ENCODE data around the gene COL4A4.

- TF ChIP-seq, protein P1, sequence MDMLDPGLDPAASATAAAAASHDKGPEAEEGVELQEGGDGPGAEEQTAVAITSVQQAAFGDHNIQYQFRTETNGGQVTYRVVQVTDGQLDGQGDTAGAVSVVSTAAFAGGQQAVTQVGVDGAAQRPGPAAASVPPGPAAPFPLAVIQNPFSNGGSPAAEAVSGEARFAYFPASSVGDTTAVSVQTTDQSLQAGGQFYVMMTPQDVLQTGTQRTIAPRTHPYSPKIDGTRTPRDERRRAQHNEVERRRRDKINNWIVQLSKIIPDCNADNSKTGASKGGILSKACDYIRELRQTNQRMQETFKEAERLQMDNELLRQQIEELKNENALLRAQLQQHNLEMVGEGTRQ (CRISPR knock-in tag; IDR thresholded peaks at IDR 0.05) = no peak
- no peak for TF ChIP-seq SOX15 (CRISPR knock-in tag; IDR thresholded peaks at IDR 0.05)
- no peak for TF ChIP-seq PREB (CRISPR knock-in tag; IDR thresholded peaks at IDR 0.05; ENCODE audit: borderline replicate concordance)
- TF ChIP-seq, protein P2, sequence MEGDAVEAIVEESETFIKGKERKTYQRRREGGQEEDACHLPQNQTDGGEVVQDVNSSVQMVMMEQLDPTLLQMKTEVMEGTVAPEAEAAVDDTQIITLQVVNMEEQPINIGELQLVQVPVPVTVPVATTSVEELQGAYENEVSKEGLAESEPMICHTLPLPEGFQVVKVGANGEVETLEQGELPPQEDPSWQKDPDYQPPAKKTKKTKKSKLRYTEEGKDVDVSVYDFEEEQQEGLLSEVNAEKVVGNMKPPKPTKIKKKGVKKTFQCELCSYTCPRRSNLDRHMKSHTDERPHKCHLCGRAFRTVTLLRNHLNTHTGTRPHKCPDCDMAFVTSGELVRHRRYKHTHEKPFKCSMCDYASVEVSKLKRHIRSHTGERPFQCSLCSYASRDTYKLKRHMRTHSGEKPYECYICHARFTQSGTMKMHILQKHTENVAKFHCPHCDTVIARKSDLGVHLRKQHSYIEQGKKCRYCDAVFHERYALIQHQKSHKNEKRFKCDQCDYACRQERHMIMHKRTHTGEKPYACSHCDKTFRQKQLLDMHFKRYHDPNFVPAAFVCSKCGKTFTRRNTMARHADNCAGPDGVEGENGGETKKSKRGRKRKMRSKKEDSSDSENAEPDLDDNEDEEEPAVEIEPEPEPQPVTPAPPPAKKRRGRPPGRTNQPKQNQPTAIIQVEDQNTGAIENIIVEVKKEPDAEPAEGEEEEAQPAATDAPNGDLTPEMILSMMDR (IDR thresholded peaks at IDR 0.05) = no peak
- no peak for TF ChIP-seq NFE2L1 (CRISPR knock-in tag; IDR thresholded peaks at IDR 0.05)
- TF ChIP-seq NR2C2 (CRISPR knock-in tag; IDR thresholded peaks at IDR 0.05) = no peak
- no peak for TF ChIP-seq MAX (CRISPR knock-in tag; IDR thresholded peaks at IDR 0.05)
- TF ChIP-seq, protein P3, sequence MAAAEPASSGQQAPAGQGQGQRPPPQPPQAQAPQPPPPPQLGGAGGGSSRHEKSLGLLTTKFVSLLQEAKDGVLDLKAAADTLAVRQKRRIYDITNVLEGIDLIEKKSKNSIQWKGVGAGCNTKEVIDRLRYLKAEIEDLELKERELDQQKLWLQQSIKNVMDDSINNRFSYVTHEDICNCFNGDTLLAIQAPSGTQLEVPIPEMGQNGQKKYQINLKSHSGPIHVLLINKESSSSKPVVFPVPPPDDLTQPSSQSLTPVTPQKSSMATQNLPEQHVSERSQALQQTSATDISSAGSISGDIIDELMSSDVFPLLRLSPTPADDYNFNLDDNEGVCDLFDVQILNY (CRISPR knock-in tag; IDR thresholded peaks at IDR 0.05) = no peak
These were observed 156.9 kb downstream of the COL4A4 start for GRCh38 chr2:227007148-227007547.

Data from WTC11 (cell line).